ENCODE measurements around the gene CCDC90B. TPM values are rescaled to one million over a fixed set of nuclear protein-coding genes. Genes with fewer than 3 reads are reported as not detected.

Gene CCDC90B
- polyA plus RNA-seq, 1 of the 3 experiments (the other 2 are of a cell fraction): 47.9 TPM

- Histone ChIP-seq H3K4me2 (no peak overlapping the region), H3F3A (replicated peaks; ENCODE audit: insufficient read depth) (no peaks in the 10 kb centered on the region), H3K9me3 (no peaks in the 10 kb centered on the region), H2AFZ (ENCODE audit: low read depth) (no peak overlapping the region), H3K4me1 (ENCODE audit: control insufficient read depth in 1 of 2, insufficient read depth in 2 of 2, low read depth in 1 of 2, low read length in 1 of 2) (no peaks in the 10 kb centered on the region), H3K9ac (no peak overlapping the region), H3K27me3 (ENCODE audit: insufficient read depth) (no peaks in the 10 kb centered on the region), H3K36me3 (replicated peaks in 1 of 2; ENCODE audit: control insufficient read depth in 1 of 2, insufficient read depth in 2 of 2, low read length in 1 of 2) (no peaks in the 10 kb centered on the region), H3K4me3 (ENCODE audit: low read depth in 2 of 2, low read length in 1 of 2) (no peak overlapping the region), H3K9me2 (no peaks in the 10 kb centered on the region), H4K20me1 (ENCODE audit: insufficient read depth) (no peaks in the 10 kb centered on the region), H3K79me2 (ENCODE audit: insufficient read depth) (no peaks in the 10 kb centered on the region), H3K27ac (ENCODE audit: low read depth in 2 of 2, low read length in 1 of 2) (no peak overlapping the region)
- ChIA-PET POLR2A (no interaction called here), CTCF (no interaction called here)
- 40% methylated on average over 1 of the region's 1 CpG for WGBS (ENCODE audit: low lambda C conversion rate)
- TF ChIP-seq GABPA (IDR thresholded peaks at IDR 0.05; ENCODE audit: low read depth): no peak
- TF ChIP-seq MEF2A (IDR thresholded peaks at IDR 0.05; ENCODE audit: borderline replicate concordance, low read depth): no peak
- no peak for TF ChIP-seq FOSL2 (IDR thresholded peaks at IDR 0.05; ENCODE audit: borderline replicate concordance, low read depth)
- DNase-seq: no peak
Observed at GRCh38 chr11:83326326-83326725, 40.2 kb upstream of the CCDC90B start.

GRCh38 chr11:83319346-83319745 lies 33.2 kb upstream of the CCDC90B start:
- Histone ChIP-seq H3K9me3 (no peaks in the 10 kb centered on the region), H3K9me2 (no peaks in the 10 kb centered on the region), H3K36me3 (replicated peaks in 1 of 2; ENCODE audit: control insufficient read depth in 1 of 2, insufficient read depth in 2 of 2, low read length in 1 of 2) (no peaks in the 10 kb centered on the region), H2AFZ (ENCODE audit: low read depth) (no peak overlapping the region), H3K9ac (no peak overlapping the region), H3K27ac (ENCODE audit: low read depth in 2 of 2, low read length in 1 of 2) (no peak overlapping the region), H3K79me2 (ENCODE audit: insufficient read depth) (no peaks in the 10 kb centered on the region), H3K4me1 (ENCODE audit: control insufficient read depth in 1 of 2, insufficient read depth in 2 of 2, low read depth in 1 of 2, low read length in 1 of 2) (no peaks in the 10 kb centered on the region), H3K27me3 (ENCODE audit: insufficient read depth) (no peaks in the 10 kb centered on the region), H3F3A (replicated peaks; ENCODE audit: insufficient read depth) (no peaks in the 10 kb centered on the region), H3K4me3 (ENCODE audit: low read depth in 2 of 2, low read length in 1 of 2) (no peak overlapping the region), H3K4me2 (no peak overlapping the region), H4K20me1 (ENCODE audit: insufficient read depth) (no peaks in the 10 kb centered on the region)
- no peak for DNase-seq
- ChIA-PET CTCF (no interaction called here), POLR2A (interaction anchor here (1.6 kb wide), 1 partner anchor 13 kb away, joined by 3 read pairs; no protein-coding TSS in a partner anchor)
- TF ChIP-seq EP300 (IDR thresholded peaks at IDR 0.05; ENCODE audit: borderline replicate concordance in 1 of 2, low read depth in 1 of 2, low read length in 1 of 2) (no peak), CHD2 (IDR thresholded peaks at IDR 0.05; ENCODE audit: low read length, partially characterized antibody) (no peak), GATA2 (CRISPR knock-in tag; IDR thresholded peaks at IDR 0.05) (no peak), ZBTB33 (IDR thresholded peaks at IDR 0.05; ENCODE audit: borderline replicate concordance, low read depth) (no peak), FOXJ3 (CRISPR knock-in tag; IDR thresholded peaks at IDR 0.05) (no peak), RXRA (IDR thresholded peaks at IDR 0.05; ENCODE audit: borderline replicate concordance, low read depth) (no peak), NFIC (IDR thresholded peaks at IDR 0.05; ENCODE audit: borderline replicate concordance) (no peak), TEAD4 (IDR thresholded peaks at IDR 0.05; ENCODE audit: borderline replicate concordance, insufficient read depth) (no peak), EZH2phosphoT487 (IDR thresholded peaks at IDR 0.05; ENCODE audit: borderline replicate concordance, low read depth) (no peak), NRF1 (IDR thresholded peaks at IDR 0.05; ENCODE audit: low read depth, low read length) (no peak), MAX (IDR thresholded peaks at IDR 0.05; ENCODE audit: low read depth) (no peak), YY1 (IDR thresholded peaks at IDR 0.05; ENCODE audit: low read depth) (no peak)
- WGBS (ENCODE audit: low lambda C conversion rate): 20% methylated on average over 4 of the region's 4 CpGs

Measured in SK-N-SH (cell line).